Measurements from ENCODE around the gene MAGI2. TPM values are rescaled to one million over a fixed set of nuclear protein-coding genes. Genes with fewer than 3 reads are reported as not detected.

The MAGI2 gene
- total RNA-seq, 1 donor from 2014 or later = 0.38 TPM

GRCh38 chr7:78751253-78751652, 702.2 kb downstream of the MAGI2 start:
- DNase-seq (no peak), ATAC-seq (ENCODE audit: low read depth) (no peak)
- Mint-ChIP-seq H3K9me3 (peaks cover 3% of the 10 kb centered on the region), H3K27me3 (no peaks in the 10 kb centered on the region), H3K36me3 (ENCODE audit: low read depth) (no peaks in the 10 kb centered on the region), H3K4me3 (no peak overlapping the region), H3K4me1 (no peaks in the 10 kb centered on the region), H3K27ac (no peak overlapping the region)
- CTCF ChIA-PET = no interaction called here
- TF ChIP-seq CTCF (IDR thresholded peaks at IDR 0.05) = no peak
- intact Hi-C loops (cut with micrococcal nuclease) = no loop called here
- POLR2A ChIA-PET = no interaction called here

DNA sequence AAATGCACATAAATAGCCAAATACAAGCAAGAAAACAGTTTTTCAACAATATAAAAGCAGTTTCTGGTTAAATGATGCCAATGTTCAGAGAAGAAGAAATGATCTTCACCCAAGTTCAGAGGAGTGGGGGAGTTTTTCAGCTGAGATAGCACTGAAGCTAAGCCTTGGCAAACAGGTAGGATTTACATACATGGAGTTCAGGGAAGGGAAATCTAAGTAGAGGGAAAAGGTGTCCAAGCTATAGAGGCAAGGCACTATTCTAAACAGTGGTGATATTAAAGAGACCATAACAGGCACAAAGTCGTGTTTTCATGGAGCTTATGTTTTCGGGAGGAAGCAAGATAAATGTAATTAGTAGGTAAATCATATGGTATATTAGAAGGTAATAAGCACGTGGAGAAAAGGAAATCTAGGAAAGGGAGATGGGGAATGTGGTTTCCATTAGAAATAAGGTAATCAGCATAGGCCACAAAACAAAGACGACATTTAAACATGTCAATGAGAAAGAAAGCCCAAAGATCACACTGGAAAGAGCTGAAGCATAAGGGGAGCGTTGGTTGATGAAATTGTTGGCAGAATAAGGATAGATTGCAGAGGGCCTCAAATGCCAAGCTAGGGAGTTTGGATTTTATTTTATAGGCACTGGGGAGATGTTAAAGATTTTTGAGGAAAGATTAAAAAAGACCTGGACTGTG, 704.3 kb downstream of the MAGI2 start:
- POLR2A ChIA-PET = no interaction called here
- H3K27ac Mint-ChIP-seq = no peak overlapping the region
- DNase-seq = no peak
- CTCF ChIA-PET = no interaction called here
- no peak overlapping the region for H3K4me3 Mint-ChIP-seq
- H3K27me3 Mint-ChIP-seq = no peaks in the 10 kb centered on the region
- no peaks in the 10 kb centered on the region for H3K36me3 Mint-ChIP-seq (ENCODE audit: low read depth)
- TF ChIP-seq CTCF (IDR thresholded peaks at IDR 0.05) = no peak
- H3K9me3 Mint-ChIP-seq = peaks cover 3% of the 10 kb centered on the region
- ATAC-seq (ENCODE audit: low read depth) = no peak
- intact Hi-C loops (cut with micrococcal nuclease) = no loop called here
- no peaks in the 10 kb centered on the region for H3K4me1 Mint-ChIP-seq

DNA sequence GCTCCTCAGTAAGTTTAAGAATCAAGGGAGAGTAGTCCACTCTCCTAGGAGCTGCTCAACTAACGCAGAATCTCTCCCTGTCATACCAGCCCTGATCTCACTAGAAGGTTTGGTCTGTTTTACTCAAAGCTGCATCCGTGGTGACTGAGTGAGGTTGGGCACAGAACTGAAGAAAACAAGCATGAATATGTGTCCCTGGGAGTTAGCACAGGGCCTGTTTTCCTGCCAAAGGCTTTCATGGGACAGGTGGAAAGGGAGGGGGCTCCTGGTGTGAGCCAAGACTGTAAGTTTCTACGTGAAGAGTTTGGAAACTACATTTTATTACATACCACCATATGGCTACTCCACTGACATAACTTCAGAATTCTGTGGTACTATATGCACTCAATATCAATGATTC, 705.9 kb downstream of the MAGI2 start:
- DNase-seq (no peak), ATAC-seq (ENCODE audit: low read depth) (no peak)
- H3K36me3 Mint-ChIP-seq (ENCODE audit: low read depth) = no peaks in the 10 kb centered on the region
- ChIA-PET POLR2A (no interaction called here), CTCF (no interaction called here)
- peaks cover 3% of the 10 kb centered on the region for H3K9me3 Mint-ChIP-seq
- intact Hi-C loops (cut with micrococcal nuclease) = no loop called here
- no peaks in the 10 kb centered on the region for H3K4me1 Mint-ChIP-seq
- no peaks in the 10 kb centered on the region for H3K27me3 Mint-ChIP-seq
- H3K27ac Mint-ChIP-seq = no peak overlapping the region
- TF ChIP-seq CTCF (IDR thresholded peaks at IDR 0.05) = no peak
- no peak overlapping the region for H3K4me3 Mint-ChIP-seq

DNA sequence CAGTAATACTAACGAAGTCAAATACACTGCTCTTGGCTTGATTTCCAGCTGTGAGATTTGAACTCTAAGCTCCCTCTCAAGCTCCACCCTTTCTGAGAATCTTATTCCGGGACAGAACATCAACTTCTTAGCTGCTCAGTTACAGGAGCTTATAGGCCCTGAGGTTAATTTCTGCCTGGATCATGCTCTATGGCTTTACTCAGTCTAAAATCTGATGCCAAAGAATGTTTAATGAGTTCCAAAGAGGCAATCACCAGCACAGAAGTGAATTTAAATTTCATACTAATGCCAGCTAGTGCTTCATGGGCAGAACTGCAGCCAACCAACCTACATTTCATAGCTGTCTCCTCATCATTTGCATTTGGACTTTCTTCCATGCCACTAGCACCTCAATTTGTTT, 707.2 kb downstream of the MAGI2 start:
- ATAC-seq (ENCODE audit: low read depth) (no peak), DNase-seq (no peak)
- Mint-ChIP-seq H3K36me3 (ENCODE audit: low read depth) (no peaks in the 10 kb centered on the region), H3K4me3 (no peak overlapping the region), H3K27ac (no peak overlapping the region), H3K9me3 (no peaks in the 10 kb centered on the region), H3K4me1 (no peaks in the 10 kb centered on the region), H3K27me3 (no peaks in the 10 kb centered on the region)
- POLR2A ChIA-PET = no interaction called here
- CTCF ChIA-PET = no interaction called here
- intact Hi-C loops (cut with micrococcal nuclease) = no loop called here
- no peak for TF ChIP-seq CTCF (IDR thresholded peaks at IDR 0.05)

- Mint-ChIP-seq H3K27me3 (no peaks in the 10 kb centered on the region), H3K9me3 (no peaks in the 10 kb centered on the region), H3K4me3 (no peak overlapping the region), H3K27ac (no peak overlapping the region), H3K4me1 (no peaks in the 10 kb centered on the region), H3K36me3 (ENCODE audit: low read depth) (no peaks in the 10 kb centered on the region)
- POLR2A ChIA-PET = no interaction called here
- no peak for DNase-seq
- intact Hi-C loops (cut with micrococcal nuclease) = no loop called here
- no peak for ATAC-seq (ENCODE audit: low read depth)
- CTCF ChIA-PET = no interaction called here
- no peak for TF ChIP-seq CTCF (IDR thresholded peaks at IDR 0.05)
These were observed 710.8 kb downstream of the MAGI2 start for GRCh38 chr7:78742694-78743093.

All from activated B cell treated with CpG ODN at 0.5 μM for 24 hours (primary cell).